Neural progenitor cell (in vitro differentiated cells): ENCODE results near the gene C1QL4.

Source experiments
- EZH2 ChIP-seq: fragments of 200-600 bp; sonication (generic); IDR thresholded peaks from 2 replicates; pipeline ENCODE4 v1.6.1; 2017; ENCODE audit warnings: antibody characterized with exemption, mild to moderate bottlenecking, moderate library complexity
- TF ChIP-seq, protein P1 (sequence below): fragments of 200-600 bp; sonication (generic); IDR thresholded peaks from 2 replicates; pipeline ENCODE4 v1.5.1; 2017; ENCODE audit warnings: antibody characterized with exemption, mild to moderate bottlenecking

DNA sequence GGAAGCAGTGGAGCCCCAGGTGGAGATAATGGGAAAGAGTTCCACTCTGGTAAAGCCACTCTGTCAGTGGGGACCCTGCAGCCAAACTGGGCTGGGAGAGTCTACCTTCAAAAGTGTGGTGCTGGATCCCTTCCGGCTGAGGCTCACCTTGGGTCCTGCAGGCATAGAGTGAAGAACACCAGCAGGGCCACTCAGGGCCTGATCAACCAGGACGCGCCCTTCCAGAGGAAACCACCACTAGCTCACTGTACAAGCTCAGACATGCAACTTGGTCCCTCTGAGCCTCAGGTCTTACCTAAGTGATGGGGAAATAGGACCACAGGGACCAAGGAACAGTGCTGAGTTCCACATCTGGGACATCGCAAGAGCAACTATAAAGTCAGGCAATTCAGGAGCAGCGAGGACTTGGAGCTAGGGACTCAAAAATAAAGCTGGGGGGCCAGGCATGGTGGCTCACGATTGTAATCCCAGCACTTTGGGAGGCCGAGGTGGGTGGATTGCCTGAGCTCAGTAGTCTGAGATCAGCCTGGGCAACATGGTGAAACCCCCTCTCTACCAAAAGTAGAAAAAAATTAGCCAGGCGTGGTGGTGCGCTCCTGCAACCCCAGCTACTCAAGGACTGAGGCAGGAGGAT, 47.9 kb downstream of the C1QL4 start:
- TF ChIP-seq, protein P1, sequence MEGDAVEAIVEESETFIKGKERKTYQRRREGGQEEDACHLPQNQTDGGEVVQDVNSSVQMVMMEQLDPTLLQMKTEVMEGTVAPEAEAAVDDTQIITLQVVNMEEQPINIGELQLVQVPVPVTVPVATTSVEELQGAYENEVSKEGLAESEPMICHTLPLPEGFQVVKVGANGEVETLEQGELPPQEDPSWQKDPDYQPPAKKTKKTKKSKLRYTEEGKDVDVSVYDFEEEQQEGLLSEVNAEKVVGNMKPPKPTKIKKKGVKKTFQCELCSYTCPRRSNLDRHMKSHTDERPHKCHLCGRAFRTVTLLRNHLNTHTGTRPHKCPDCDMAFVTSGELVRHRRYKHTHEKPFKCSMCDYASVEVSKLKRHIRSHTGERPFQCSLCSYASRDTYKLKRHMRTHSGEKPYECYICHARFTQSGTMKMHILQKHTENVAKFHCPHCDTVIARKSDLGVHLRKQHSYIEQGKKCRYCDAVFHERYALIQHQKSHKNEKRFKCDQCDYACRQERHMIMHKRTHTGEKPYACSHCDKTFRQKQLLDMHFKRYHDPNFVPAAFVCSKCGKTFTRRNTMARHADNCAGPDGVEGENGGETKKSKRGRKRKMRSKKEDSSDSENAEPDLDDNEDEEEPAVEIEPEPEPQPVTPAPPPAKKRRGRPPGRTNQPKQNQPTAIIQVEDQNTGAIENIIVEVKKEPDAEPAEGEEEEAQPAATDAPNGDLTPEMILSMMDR = no peak
- no peak for TF ChIP-seq EZH2
